Bladder microvascular endothelial cell (primary cell): ENCODE results near the gene CRACR2B. TPM values are rescaled to one million over a fixed set of nuclear protein-coding genes. Genes with fewer than 3 reads are reported as not detected.

Experiments
- total RNA-seq: library from RNA; depleted of rRNA; stranded (reverse); fragments of >200 nt; gene quantifications from 2 replicates; pipeline ENCODE4 v1.2.3, GENCODE V29; 2014

The CRACR2B gene
- 11.1 and 12.3 TPM in 2 replicates for total RNA-seq

DNA sequence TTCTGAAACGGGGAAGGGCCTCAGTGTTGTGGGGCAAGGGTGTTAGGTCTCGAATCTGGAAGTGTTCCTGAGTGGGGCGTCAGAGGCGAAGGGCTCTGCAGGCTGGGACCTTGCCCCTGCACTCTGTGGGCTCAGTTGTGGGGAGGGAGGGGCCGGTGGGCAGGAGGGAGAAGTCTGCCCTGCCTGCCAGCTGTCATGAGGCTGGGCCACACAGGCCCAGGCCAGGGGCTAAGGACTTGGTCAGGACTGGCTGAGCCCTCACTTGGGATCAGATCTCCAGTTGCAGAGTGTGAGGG is at the start of gene CRACR2B:
Gene CRACR2B (plus strand): TSS at position 23 of the 296 bp plus-strand sequence. CDS start 689 bp downstream, outside the sequence.

DNA sequence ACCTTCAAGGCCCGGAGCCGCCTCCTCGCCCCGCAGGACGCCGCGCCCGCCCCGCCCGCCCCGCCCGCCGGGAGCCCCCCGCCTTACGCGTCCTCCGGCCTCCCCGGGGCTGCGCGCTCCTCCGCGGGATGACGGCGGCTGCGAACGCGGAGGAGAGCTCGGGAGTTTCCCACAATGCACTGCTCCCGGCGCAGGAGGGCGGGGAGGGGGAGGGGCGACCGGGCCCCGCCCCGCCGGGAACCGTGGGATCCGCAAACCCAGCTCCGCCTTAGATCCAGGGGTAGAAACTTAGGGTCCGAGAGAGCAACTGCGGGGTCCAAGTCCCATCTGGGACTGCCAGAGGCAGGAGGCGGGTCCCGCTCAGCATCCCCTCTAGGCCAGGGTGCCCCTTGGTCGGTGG is 37.8 kb upstream of the CRACR2B start, which contains the start of gene CEND1:
Gene CEND1 (minus strand): TSS at position 148 of the 400 bp plus-strand sequence. CDS start 1,514 bp downstream, outside the sequence.

DNA sequence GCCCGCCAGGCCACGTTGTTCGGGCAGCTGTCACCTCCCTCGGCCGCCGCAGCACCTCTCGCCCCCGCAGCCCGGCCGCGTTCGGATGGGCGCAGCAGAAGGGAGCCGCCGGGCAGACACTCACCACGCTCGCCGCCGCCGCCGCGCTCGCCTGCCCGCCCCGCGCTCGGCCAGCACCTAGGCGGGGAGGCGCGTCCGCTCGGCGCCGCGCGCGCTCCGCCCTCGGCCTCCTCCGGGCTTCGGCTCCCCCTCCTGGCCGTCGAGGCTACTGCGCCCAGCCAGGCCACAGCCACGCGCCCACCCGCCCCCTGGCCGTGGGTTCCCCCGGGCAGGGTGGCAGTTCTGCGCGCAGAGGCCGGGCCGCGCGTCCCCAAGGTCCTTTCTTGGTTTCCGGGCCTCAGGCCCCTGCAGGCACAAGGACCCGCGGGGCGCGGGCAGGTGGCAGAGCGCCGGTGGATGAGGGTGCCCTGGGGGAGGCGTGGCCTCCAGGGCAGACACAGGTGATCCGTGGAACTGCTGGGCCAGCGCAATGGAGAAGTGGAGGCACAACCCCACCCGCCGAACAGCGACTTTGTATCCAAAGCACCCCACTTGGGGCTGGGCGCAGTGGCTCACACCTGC is 29.5 kb upstream of the CRACR2B start, which contains the start of gene SLC25A22:
Gene SLC25A22 (minus strand): TSS at position 189 of the 621 bp plus-strand sequence. CDS start 3,275 bp downstream, outside the sequence.

DNA sequence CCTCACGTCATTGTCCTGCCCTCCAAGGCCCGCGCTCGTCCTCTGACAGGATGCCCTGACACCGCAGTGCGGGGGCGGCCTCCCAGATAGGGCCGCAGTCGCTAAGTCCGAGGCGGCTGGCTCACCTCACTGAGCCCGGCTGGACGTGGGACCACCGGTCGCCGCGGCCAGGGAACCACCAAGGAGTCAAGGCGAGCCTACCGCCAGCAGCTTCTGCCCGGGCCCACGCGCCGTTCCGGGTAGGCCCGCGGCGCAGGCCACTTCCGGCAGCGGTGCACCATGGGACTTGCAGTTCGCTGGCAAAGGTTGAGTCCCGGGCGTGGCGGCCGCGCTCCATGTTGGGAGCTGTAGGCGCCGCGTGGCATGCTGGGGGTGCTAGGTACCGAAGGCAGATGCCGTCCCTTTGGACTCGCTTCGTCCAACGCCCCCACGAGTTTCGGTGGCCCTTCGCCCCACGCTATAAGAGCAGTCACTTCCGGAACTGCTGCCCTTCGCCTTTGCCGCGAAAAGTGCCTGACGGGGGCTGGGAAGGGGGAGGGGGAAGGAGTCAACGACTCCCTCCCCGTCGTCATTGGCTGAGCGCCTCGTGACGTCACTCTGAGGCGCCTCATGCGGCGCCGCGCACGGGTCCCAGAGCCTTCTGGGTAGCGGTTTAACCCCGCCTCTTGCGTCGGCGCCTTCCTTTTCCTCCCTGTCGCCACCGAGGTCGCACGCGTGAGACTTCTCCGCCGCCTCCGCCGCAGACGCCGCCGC is 18.3 kb upstream of the CRACR2B start, which contains the start of gene RPLP2:
Gene RPLP2 (plus strand): TSS at position 681 of the 753 bp plus-strand sequence. CDS start 268 bp downstream, outside the sequence.

DNA sequence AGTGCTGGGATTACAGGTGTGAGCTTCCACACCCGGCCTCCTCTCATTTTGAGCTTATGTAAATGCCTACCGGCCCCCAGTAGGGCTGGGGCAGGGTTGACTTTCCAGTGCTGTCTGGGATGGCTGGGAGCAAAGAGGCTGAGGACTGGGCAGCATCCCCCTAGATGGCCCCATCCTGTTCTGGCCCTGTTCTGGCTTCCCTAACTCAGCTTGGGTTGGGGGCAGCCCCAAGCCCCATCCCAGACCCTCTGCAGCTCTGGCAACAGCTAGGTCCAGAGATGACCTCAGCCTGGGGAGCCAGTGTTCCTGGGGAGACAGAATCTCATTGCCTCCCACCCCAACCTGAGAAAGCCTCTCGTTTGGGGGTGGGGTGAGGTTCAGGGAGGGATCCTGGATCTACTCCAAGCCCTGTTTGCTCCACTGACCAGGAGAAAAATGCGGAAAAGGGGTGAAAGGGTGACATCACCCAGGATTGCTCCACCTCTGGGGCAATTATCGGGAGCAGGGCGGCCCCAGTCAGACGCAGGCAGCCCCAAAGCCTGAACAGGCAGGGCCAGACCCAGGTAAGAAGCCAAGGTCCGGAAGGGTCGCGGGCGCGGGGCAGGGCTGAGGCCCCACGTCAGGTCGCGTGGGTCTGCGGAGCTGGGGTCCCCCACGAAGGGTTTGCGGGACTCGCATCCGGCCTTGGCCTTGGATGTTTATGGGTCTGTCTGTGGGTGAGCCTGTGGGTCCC is 9.2 kb upstream of the CRACR2B start, which contains the start of gene PNPLA2:
Gene PNPLA2 (plus strand): TSS at position 519 of the 733 bp plus-strand sequence. CDS start 805 bp downstream, outside the sequence.

DNA sequence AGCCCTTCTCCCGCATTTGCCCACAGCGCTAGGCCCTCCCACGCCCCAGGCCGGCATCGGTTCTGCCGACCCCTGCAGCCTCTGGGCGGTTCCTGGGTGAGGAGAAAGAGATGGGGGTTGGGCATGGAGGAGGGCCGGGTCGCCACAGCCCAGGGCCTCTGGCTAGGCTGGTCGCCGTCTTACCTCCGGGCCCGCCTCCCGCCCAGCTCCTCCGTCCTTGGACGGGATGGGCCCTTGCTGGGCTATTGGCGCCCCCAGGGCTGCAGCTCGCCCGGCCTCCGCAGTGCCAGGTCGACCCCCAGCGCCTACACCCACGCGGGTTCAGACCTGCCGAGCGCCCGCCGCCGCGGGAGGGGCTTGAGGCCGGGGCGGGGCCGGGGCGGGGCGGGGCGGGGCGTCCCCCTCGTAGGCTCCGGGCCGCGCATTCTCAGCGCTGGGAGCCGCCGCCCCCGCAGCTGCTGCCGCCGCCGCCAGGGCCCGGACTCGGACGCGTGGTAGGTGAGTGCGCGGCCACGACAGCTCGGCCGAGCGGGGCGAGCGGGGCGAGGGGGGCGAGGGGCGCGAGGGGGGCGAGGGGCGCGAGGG is 4.9 kb downstream of the CRACR2B start, which contains the start of gene CD151:
Gene CD151 (plus strand): TSS at position 424 of the 585 bp plus-strand sequence. CDS start 3,118 bp downstream, outside the sequence.

DNA sequence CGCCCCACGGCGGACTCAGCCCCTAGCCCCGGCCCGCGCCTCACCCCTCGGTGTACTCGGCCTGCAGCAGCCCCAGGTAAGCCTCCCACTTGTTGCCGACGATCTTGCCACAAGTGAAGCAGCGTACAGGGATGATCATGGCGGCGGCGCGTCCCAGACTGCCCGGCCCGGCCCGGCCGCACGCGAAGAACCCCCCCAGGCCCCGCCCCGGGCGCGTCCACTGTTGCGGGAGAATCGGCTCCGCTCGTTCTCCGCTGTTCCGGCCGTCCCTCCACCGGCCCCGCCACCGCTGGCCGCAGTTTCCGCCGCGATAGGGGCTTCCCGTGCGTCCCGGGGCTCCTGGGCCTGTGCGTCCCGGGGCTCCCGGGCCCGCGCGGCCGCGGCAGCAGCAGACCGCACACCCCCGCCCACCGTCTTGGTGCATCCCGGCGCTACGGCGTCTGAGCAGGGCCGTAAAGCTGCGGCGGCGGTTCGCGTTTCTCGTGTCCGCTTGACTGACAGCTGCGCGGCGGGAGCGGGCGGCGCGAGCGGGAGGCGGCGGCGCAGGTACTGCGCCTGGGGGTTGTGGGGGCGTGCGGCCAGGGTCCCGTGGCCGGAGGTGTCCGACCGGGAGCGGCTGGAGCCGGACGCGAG is 14.8 kb downstream of the CRACR2B start, which contains the start of the genes POLR2L and TSPAN4:
Gene POLR2L (minus strand): TSS at position 160 of the 633 bp plus-strand sequence. CDS start 21 bp downstream, at position 139.
Gene TSPAN4 (plus strand): TSS at position 483 of the 633 bp plus-strand sequence. CDS start 7,453 bp downstream, outside the sequence.

Other genes starting within 250 kb of the CRACR2B start
- gene IRF7, start 212.0 kb upstream of the CRACR2B start, total RNA-seq = 13.1 and 17.6 TPM in 2 replicates
- not detected in 2 replicates for gene CDHR5, start 203.0 kb upstream of the CRACR2B start, total RNA-seq
- not detected in 2 replicates for gene SCT, start 200.7 kb upstream of the CRACR2B start, total RNA-seq
- not detected in 2 replicates for gene DRD4, start 190.7 kb upstream of the CRACR2B start, total RNA-seq
- 26.9 and 27.6 TPM in 2 replicates for gene DEAF1, start 132.7 kb upstream of the CRACR2B start, total RNA-seq
- 6.5 and 6.9 TPM in 2 replicates for gene TMEM80, start 132.1 kb upstream of the CRACR2B start, total RNA-seq
- gene EPS8L2, start 121.7 kb upstream of the CRACR2B start, total RNA-seq = 3.4 and 5.0 TPM in 2 replicates
- gene TALDO1, start 80.5 kb upstream of the CRACR2B start, total RNA-seq = 112 and 136 TPM in 2 replicates
- 20.7 and 24.2 TPM in 2 replicates for gene GATD1, start 50.4 kb upstream of the CRACR2B start, total RNA-seq
- not detected in 2 replicates for gene CEND1, start 37.8 kb upstream of the CRACR2B start, total RNA-seq
- gene SLC25A22, start 29.6 kb upstream of the CRACR2B start, total RNA-seq = 6.3 and 11.2 TPM in 2 replicates
- 5.7 and 9.0 TPM in 2 replicates for gene PIDD1, start 22.7 kb upstream of the CRACR2B start, total RNA-seq
- gene RPLP2, start 18.0 kb upstream of the CRACR2B start, total RNA-seq = 246 and 250 TPM in 2 replicates
- 19.8 and 44.4 TPM in 2 replicates for gene PNPLA2, start 9.0 kb upstream of the CRACR2B start, total RNA-seq
- gene CD151, start 5.0 kb downstream of the CRACR2B start, total RNA-seq = 375 and 945 TPM in 2 replicates
- gene POLR2L, start 14.6 kb downstream of the CRACR2B start, total RNA-seq = 154 and 265 TPM in 2 replicates
- 131 and 142 TPM in 2 replicates for gene TSPAN4, start 14.9 kb downstream of the CRACR2B start, total RNA-seq
- gene CHID1, start 82.9 kb downstream of the CRACR2B start, total RNA-seq = 26.4 and 52.3 TPM in 2 replicates
- 27.5 and 46.4 TPM in 2 replicates for gene AP2A2, start 98.0 kb downstream of the CRACR2B start, total RNA-seq
- not detected in 2 replicates for gene MUC6, start 208.8 kb downstream of the CRACR2B start, total RNA-seq
- gene MUC2, start 247.0 kb downstream of the CRACR2B start, total RNA-seq = not detected in 2 replicates